Activated naive CD8-positive, alpha-beta T cell (primary cell): ENCODE measurements around the gene CMSS1.
A peak's percentile ranks its signal among the peaks of the same experiment; 100 is the strongest.

Experiments
- H3K27ac Mint-ChIP-seq: one replicate; pipeline ENCODE4 v1.8.0; 2021; ENCODE audit warnings: mixed read lengths
- H3K27me3 Mint-ChIP-seq: one replicate; pipeline ENCODE4 v1.8.0; 2021; ENCODE audit warnings: mixed read lengths
- H3K36me3 Mint-ChIP-seq: one replicate; pipeline ENCODE4 v1.8.0; 2021; ENCODE audit warnings: mixed read lengths
- H3K4me1 Mint-ChIP-seq: one replicate; pipeline ENCODE4 v1.8.0; 2021; ENCODE audit warnings: low read depth, mixed read lengths
- H3K4me3 Mint-ChIP-seq: one replicate; pipeline ENCODE4 v1.8.0; 2021; ENCODE audit warnings: mild to moderate bottlenecking, mixed read lengths
- H3K9me3 Mint-ChIP-seq: one replicate; pipeline ENCODE4 v1.8.0; 2021; ENCODE audit warnings: low read depth, mixed read lengths

The CMSS1 gene

DNA sequence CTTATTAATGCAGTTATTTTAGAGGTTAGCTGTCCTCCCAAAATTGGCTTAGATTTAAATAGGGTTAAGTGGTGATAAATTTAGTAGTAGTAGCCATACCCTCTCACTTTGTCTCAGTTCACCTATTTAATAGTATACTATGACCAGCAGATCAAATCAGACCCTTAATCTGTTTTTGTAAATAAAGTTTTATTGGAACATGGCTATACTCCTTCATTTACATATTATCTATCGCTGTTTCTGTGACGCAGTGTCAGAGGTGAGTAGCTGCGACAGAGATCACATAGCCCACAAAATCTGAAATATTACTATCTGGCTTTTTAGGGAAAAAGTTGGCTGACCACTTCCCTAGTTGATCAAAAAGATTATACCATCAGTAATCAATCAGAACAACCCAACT is 183.4 kb downstream of the CMSS1 start:
- no peak overlapping the region for H3K4me3 Mint-ChIP-seq

GRCh38 chr3:100001526-100002270 is 184.0 kb downstream of the CMSS1 start:
- Mint-ChIP-seq H3K27ac (no peak overlapping the region), H3K9me3 (no peaks in the 10 kb centered on the region), H3K27me3 (no peaks in the 10 kb centered on the region), H3K36me3 (peaks cover 18% of the 10 kb centered on the region), H3K4me1 (peaks cover 4% of the 10 kb centered on the region), H3K4me3 (no peak overlapping the region)

More for the DNA sequence above, 183.4 kb downstream of the CMSS1 start:
- Mint-ChIP-seq H3K36me3 (peaks cover 21% of the 10 kb centered on the region), H3K27me3 (no peaks in the 10 kb centered on the region), H3K4me1 (peaks cover 4% of the 10 kb centered on the region), H3K9me3 (peaks cover 4% of the 10 kb centered on the region), H3K27ac (no peak overlapping the region)

DNA sequence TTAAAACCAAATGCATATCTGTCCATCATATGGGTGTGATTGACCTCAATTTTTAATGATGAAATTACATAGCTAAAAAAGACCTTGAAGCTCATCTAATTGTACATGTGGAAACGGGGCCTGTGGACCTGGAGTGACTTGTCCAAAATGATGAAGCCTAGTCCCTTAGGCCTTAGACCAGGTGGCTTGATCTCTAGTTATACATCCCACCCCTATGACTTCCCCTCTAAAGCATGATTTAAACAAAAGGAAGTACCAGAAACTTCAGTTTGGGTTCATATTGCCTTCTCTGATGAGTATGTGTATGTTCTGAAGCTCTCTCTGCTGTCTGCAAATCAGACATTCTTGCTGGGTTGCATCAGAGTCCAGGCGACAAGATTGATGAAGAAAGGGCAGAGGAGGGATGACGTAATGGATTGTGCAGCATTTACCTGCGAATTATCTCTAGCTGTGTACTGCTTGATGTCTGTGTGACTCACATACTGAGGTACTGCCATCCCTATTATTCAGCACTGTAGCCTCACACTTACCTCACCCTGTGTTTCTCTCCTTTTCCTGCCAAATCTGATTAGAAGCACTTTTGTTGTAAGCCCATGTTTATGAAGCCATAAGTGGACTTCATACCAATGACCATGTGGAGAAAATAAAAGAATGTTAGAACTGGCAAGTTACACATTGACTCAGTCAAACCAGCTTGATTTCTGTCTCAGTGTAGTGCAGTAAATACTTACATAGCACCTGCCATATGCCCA is 185.1 kb downstream of the CMSS1 start:
- Mint-ChIP-seq H3K27ac (no peak overlapping the region), H3K4me3 (no peak overlapping the region), H3K27me3 (no peaks in the 10 kb centered on the region), H3K36me3 (peaks cover 18% of the 10 kb centered on the region), H3K9me3 (no peaks in the 10 kb centered on the region), H3K4me1 (peaks cover 3% of the 10 kb centered on the region)

GRCh38 chr3:100003609-100004503 is 186.2 kb downstream of the CMSS1 start:
- peaks cover 14% of the 10 kb centered on the region for H3K36me3 Mint-ChIP-seq
- peak overlapping the region; percentile 5 for H3K27ac Mint-ChIP-seq
- H3K4me1 Mint-ChIP-seq: peaks cover 3% of the 10 kb centered on the region
- H3K9me3 Mint-ChIP-seq: no peaks in the 10 kb centered on the region
- H3K27me3 Mint-ChIP-seq: no peaks in the 10 kb centered on the region
- H3K4me3 Mint-ChIP-seq: no peak overlapping the region

GRCh38 chr3:100004931-100005330 is 187.3 kb downstream of the CMSS1 start:
- H3K4me1 Mint-ChIP-seq: peaks cover 3% of the 10 kb centered on the region
- no peaks in the 10 kb centered on the region for H3K9me3 Mint-ChIP-seq
- H3K36me3 Mint-ChIP-seq: peaks cover 9% of the 10 kb centered on the region
- H3K4me3 Mint-ChIP-seq: no peak overlapping the region
- no peak overlapping the region for H3K27ac Mint-ChIP-seq
- no peaks in the 10 kb centered on the region for H3K27me3 Mint-ChIP-seq

- peaks cover 3% of the 10 kb centered on the region for H3K4me1 Mint-ChIP-seq
- H3K4me3 Mint-ChIP-seq: no peak overlapping the region
- H3K9me3 Mint-ChIP-seq: no peaks in the 10 kb centered on the region
- no peaks in the 10 kb centered on the region for H3K27me3 Mint-ChIP-seq
- peaks cover 13% of the 10 kb centered on the region for H3K36me3 Mint-ChIP-seq
- no peak overlapping the region for H3K27ac Mint-ChIP-seq
Measured at GRCh38 chr3:100005665-100006393, 188.2 kb downstream of the CMSS1 start.

DNA sequence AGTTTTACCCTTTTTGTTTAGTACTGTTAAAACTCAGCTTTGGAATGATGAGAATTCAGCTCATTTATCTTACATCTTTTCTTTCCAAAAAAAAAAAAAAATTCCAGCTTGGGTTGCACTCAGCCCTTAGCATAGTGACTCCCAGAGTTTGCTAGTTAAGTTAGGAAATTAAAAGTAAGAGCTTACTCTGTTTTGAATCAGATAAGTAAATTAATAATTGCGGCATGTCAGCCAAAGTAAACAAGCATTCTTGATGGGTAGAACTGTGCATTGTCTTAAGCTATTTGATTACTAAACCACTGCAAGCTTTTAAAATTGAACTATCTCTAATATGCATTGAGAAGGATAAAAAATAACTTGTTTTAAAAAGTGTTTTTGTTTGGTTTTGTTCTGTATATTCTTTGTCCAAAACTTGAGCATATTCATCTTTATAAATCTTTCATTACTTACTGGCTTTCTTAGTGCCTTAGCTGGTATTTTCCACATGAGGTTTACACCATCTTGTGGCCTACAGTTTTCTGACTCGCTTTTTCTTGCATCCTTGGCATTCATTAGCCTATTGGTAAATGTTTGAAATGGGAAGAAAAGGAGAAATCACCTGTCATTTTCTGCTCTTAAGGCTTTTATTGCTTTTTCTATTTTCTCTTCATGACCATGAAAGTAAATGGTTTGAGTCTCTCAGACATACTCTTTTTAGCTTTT is 189.1 kb downstream of the CMSS1 start:
- no peak overlapping the region for H3K27ac Mint-ChIP-seq
- no peaks in the 10 kb centered on the region for H3K27me3 Mint-ChIP-seq
- no peak overlapping the region for H3K4me3 Mint-ChIP-seq
- H3K9me3 Mint-ChIP-seq: no peaks in the 10 kb centered on the region
- peaks cover 3% of the 10 kb centered on the region for H3K4me1 Mint-ChIP-seq
- H3K36me3 Mint-ChIP-seq: peaks cover 20% of the 10 kb centered on the region

DNA sequence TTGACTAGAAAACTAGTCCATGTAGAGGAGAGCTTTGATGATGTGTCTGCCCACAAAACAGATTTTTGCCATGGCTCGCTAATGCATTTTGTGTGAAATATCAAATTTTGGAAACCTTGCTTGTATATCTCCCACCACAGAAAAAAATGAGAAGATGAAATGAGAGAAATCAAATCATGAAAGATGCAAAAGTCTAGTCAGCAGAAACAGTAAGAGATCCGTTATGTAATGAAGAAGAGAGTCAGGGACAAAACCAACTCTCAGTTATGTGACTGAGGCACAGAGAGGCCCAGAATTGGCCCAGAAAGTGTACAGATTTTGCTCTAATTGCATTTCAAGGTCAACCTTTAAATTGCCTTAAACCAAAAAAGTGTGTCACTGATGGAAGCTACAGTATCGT is 189.7 kb downstream of the CMSS1 start:
- Mint-ChIP-seq H3K27ac (no peak overlapping the region), H3K4me3 (no peak overlapping the region), H3K27me3 (no peaks in the 10 kb centered on the region), H3K4me1 (peaks cover 3% of the 10 kb centered on the region), H3K36me3 (peaks cover 18% of the 10 kb centered on the region), H3K9me3 (no peaks in the 10 kb centered on the region)

GRCh38 chr3:100008081-100008698 is 190.5 kb downstream of the CMSS1 start:
- Mint-ChIP-seq H3K27ac (no peak overlapping the region), H3K4me1 (peaks cover 3% of the 10 kb centered on the region), H3K27me3 (no peaks in the 10 kb centered on the region), H3K4me3 (no peak overlapping the region), H3K9me3 (no peaks in the 10 kb centered on the region), H3K36me3 (peaks cover 18% of the 10 kb centered on the region)

DNA sequence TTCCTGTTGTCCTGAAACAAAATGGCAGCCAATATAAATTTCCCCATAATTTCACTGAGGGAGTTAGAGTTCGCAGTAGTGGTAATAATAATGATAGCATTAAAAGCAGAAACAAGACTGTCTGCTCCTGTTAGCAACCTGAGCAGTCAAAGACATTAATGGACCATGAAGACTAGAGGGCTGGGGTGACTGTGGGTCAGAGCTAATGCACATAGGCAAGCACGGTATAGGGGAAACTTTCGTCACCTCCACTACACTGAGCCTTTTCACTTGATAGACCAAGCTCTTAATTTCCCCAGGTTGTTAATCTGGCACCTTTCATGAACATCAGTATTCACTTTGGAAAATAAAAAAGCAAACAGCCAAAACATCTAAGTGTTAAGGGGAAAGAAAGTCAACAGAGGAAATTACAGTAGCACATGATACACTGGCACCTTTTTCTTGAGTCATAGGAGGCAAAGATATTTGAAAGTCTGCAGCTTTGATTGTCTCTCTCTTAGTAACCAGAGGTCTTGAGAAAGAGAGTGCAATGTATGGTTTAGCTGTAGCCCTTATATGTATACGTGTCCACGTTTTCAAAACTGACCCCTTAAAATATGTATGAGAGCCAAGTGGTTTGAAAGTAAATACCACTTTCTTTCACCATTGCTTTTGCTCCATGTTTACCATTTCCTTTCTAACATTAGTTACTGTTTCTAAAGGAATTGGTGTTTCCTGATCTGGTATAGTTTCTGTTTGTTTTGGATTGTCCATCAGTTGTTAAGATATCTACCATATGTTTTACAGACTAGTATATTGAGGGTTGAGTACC is 191.8 kb downstream of the CMSS1 start:
- Mint-ChIP-seq H3K27me3 (no peaks in the 10 kb centered on the region), H3K9me3 (no peaks in the 10 kb centered on the region), H3K4me3 (no peak overlapping the region), H3K27ac (no peak overlapping the region), H3K4me1 (peaks cover 2% of the 10 kb centered on the region), H3K36me3 (peaks cover 16% of the 10 kb centered on the region)

DNA sequence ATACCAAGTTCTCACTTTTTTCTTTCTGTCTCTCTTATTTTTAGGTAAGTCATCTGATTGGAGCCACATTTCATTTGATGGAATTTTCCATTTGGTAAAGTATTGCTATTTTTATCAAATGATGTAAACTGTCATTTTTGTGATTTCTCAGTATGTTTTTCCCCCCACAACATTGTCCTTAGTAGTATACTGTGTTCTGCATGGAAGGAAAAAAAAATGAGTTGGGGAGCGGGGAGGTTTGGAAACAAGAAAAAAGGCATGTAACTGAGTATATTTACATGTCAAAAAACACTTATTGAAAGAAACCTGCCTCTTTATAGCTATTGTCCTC is 192.4 kb downstream of the CMSS1 start:
- Mint-ChIP-seq H3K27ac (no peak overlapping the region), H3K4me1 (peaks cover 2% of the 10 kb centered on the region), H3K9me3 (no peaks in the 10 kb centered on the region), H3K27me3 (no peaks in the 10 kb centered on the region), H3K36me3 (peaks cover 16% of the 10 kb centered on the region), H3K4me3 (no peak overlapping the region)

DNA sequence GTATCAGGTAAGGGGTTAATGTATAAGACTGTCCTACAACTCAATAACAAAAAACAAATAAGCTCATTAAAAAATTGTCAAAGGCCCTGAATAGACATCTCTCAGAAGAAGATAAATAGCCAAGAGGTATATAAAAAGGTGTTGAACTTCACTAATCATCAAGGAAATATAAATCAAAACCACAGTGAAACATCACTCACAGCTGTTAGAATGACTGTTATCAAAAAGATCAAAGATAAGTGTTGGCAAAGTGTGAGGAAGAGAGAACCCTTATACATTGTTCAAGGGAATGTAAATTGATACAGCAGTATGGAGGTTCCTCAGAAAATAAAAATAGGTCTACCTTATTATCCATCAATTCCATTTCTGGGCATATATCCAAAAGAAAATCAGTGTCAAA is 201.1 kb downstream of the CMSS1 start:
- H3K9me3 Mint-ChIP-seq: no peaks in the 10 kb centered on the region
- no peaks in the 10 kb centered on the region for H3K27me3 Mint-ChIP-seq
- H3K27ac Mint-ChIP-seq: no peak overlapping the region
- H3K36me3 Mint-ChIP-seq: peaks cover 19% of the 10 kb centered on the region
- peaks cover 7% of the 10 kb centered on the region for H3K4me1 Mint-ChIP-seq
- H3K4me3 Mint-ChIP-seq: no peak overlapping the region

- H3K4me3 Mint-ChIP-seq: no peak overlapping the region
- H3K27me3 Mint-ChIP-seq: no peaks in the 10 kb centered on the region
- H3K9me3 Mint-ChIP-seq: no peaks in the 10 kb centered on the region
- peaks cover 23% of the 10 kb centered on the region for H3K36me3 Mint-ChIP-seq
- H3K4me1 Mint-ChIP-seq: peaks cover 5% of the 10 kb centered on the region
- H3K27ac Mint-ChIP-seq: no peak overlapping the region
Measured at GRCh38 chr3:100019719-100020118, 202.1 kb downstream of the CMSS1 start.
